ENCODE data around the gene SCIN. TPM values are rescaled to one million over a fixed set of nuclear protein-coding genes. Genes with fewer than 3 reads are reported as not detected.
A peak's percentile ranks its signal among the peaks of the same experiment; 100 is the strongest.
"Not testable (repeated sequence)": the region's sequence is repeated elsewhere in the genome, so short reads cannot be mapped to it uniquely, and the experiment has no call there.

SCIN gene
- total and polyA plus RNA-seq, 9 donors: 0.27 to 0.84 (median 0.36) TPM

GRCh38 chr7:12684733-12685132 is 114.2 kb downstream of the SCIN start:
- Histone ChIP-seq H3K4me1 (ENCODE audit: control insufficient read depth, insufficient read depth, low read length) (peaks cover 3% of the 10 kb centered on the region), H3K27ac (ENCODE audit: low read length) (no peak overlapping the region), H3K9me3 (replicated peaks; ENCODE audit: control insufficient read depth, low read depth, low read length) (no peaks in the 10 kb centered on the region), H3K36me3 (ENCODE audit: control insufficient read depth, insufficient read depth, low read length) (no peaks in the 10 kb centered on the region), H3K27me3 (ENCODE audit: control insufficient read depth, insufficient read depth, low read length) (no peaks in the 10 kb centered on the region), H3K4me3 (ENCODE audit: low read length) (no peak overlapping the region)
- whole genome bisulfite sequencing (ENCODE audit: insufficient coverage): 90% methylated on average over 13 of the region's 19 CpGs
- no peak for DNase-seq

- H3K9me3 ChIP-seq (replicated peaks; ENCODE audit: control insufficient read depth, low read depth, low read length): no peaks in the 10 kb centered on the region
- H3K27ac ChIP-seq (ENCODE audit: low read length): no peak overlapping the region
- no peaks in the 10 kb centered on the region for H3K27me3 ChIP-seq (ENCODE audit: control insufficient read depth, insufficient read depth, low read length)
- H3K36me3 ChIP-seq (ENCODE audit: control insufficient read depth, insufficient read depth, low read length): no peaks in the 10 kb centered on the region
- WGBS (ENCODE audit: insufficient coverage): 89% methylated on average over 5 of the region's 13 CpGs
- H3K4me1 ChIP-seq (ENCODE audit: control insufficient read depth, insufficient read depth, low read length): peaks cover 3% of the 10 kb centered on the region
- DNase-seq: peak; percentile 46
- no peak overlapping the region for H3K4me3 ChIP-seq (ENCODE audit: low read length)
Measured at GRCh38 chr7:12685550-12685949, 115.0 kb downstream of the SCIN start.

- DNase-seq: peak; percentile 92
- peak overlapping the region; percentile 90 for H3K27ac ChIP-seq (ENCODE audit: low read length)
- no peaks in the 10 kb centered on the region for H3K27me3 ChIP-seq (ENCODE audit: control insufficient read depth, insufficient read depth, low read length)
- H3K9me3 ChIP-seq (replicated peaks; ENCODE audit: control insufficient read depth, low read depth, low read length): no peaks in the 10 kb centered on the region
- H3K4me1 ChIP-seq (ENCODE audit: control insufficient read depth, insufficient read depth, low read length): peaks cover 3% of the 10 kb centered on the region
- no peaks in the 10 kb centered on the region for H3K36me3 ChIP-seq (ENCODE audit: control insufficient read depth, insufficient read depth, low read length)
- H3K4me3 ChIP-seq (ENCODE audit: low read length): peak overlapping the region; percentile 90
- WGBS (ENCODE audit: insufficient coverage): 8% methylated on average over 54 of the region's 54 CpGs
Measured at GRCh38 chr7:12686234-12686890, 115.8 kb downstream of the SCIN start.

GRCh38 chr7:12686891-12687717 is 116.6 kb downstream of the SCIN start, which contains the start of gene ARL4A:
Gene ARL4A (plus strand): TSS chr7:12687633. CDS start chr7:12688255, 622 bp downstream.
- peak within 1 kb of the TSS; percentile 90 for H3K27ac ChIP-seq (ENCODE audit: low read length)
- no peaks in the 10 kb centered on the region for H3K9me3 ChIP-seq (replicated peaks; ENCODE audit: control insufficient read depth, low read depth, low read length)
- H3K27me3 ChIP-seq (ENCODE audit: control insufficient read depth, insufficient read depth, low read length): no peaks in the 10 kb centered on the region
- under 1% methylated on average over 65 of the region's 73 CpGs for WGBS (ENCODE audit: insufficient coverage)
- DNase-seq: peak; percentile 99
- H3K36me3 ChIP-seq (ENCODE audit: control insufficient read depth, insufficient read depth, low read length): no peaks in the 10 kb centered on the region
- H3K4me3 ChIP-seq (ENCODE audit: low read length): peak within 1 kb of the TSS; percentile 90
- peaks cover 3% of the 10 kb centered on the region for H3K4me1 ChIP-seq (ENCODE audit: control insufficient read depth, insufficient read depth, low read length)

- Histone ChIP-seq H3K36me3 (ENCODE audit: control insufficient read depth, insufficient read depth, low read length) (no peaks in the 10 kb centered on the region), H3K4me1 (ENCODE audit: control insufficient read depth, insufficient read depth, low read length) (peaks cover 3% of the 10 kb centered on the region), H3K27me3 (ENCODE audit: control insufficient read depth, insufficient read depth, low read length) (no peaks in the 10 kb centered on the region), H3K4me3 (ENCODE audit: low read length) (peak overlapping the region; percentile 90), H3K9me3 (replicated peaks; ENCODE audit: control insufficient read depth, low read depth, low read length) (no peaks in the 10 kb centered on the region), H3K27ac (ENCODE audit: low read length) (peak overlapping the region; percentile 77)
- WGBS (ENCODE audit: insufficient coverage): 0% methylated on average over 2 of the region's 12 CpGs
- DNase-seq: no peak
Measured at GRCh38 chr7:12687718-12688171, 117.2 kb downstream of the SCIN start.

- H3K9me3 ChIP-seq (replicated peaks; ENCODE audit: control insufficient read depth, low read depth, low read length); H3K27me3 ChIP-seq (ENCODE audit: control insufficient read depth, insufficient read depth, low read length); H3K36me3 ChIP-seq (ENCODE audit: control insufficient read depth, insufficient read depth, low read length); H3K4me1 ChIP-seq (ENCODE audit: control insufficient read depth, insufficient read depth, low read length); DNase-seq; H3K27ac ChIP-seq (ENCODE audit: low read length): not testable (repeated sequence)
- no CpG with 5 or more reads among the region's 3 CpGs for WGBS (ENCODE audit: insufficient coverage)
- H3K4me3 ChIP-seq (ENCODE audit: low read length): peak overlapping the region; percentile 24
Measured at GRCh38 chr7:12688485-12689170, 118.1 kb downstream of the SCIN start.

- Histone ChIP-seq H3K27me3 (ENCODE audit: control insufficient read depth, insufficient read depth, low read length) (no peaks in the 10 kb centered on the region), H3K4me1 (ENCODE audit: control insufficient read depth, insufficient read depth, low read length) (peaks cover 3% of the 10 kb centered on the region), H3K9me3 (replicated peaks; ENCODE audit: control insufficient read depth, low read depth, low read length) (no peaks in the 10 kb centered on the region), H3K27ac (ENCODE audit: low read length) (no peak overlapping the region), H3K36me3 (ENCODE audit: control insufficient read depth, insufficient read depth, low read length) (no peaks in the 10 kb centered on the region), H3K4me3 (ENCODE audit: low read length) (peak overlapping the region; percentile 24)
- no CpG with 5 or more reads among the region's 2 CpGs for WGBS (ENCODE audit: insufficient coverage)
- no peak for DNase-seq
Measured at GRCh38 chr7:12689451-12689850, 118.9 kb downstream of the SCIN start.

- no peak overlapping the region for H3K4me3 ChIP-seq (ENCODE audit: low read length)
- no CpG with 5 or more reads among the region's 1 CpG for WGBS (ENCODE audit: insufficient coverage)
- H3K36me3 ChIP-seq (ENCODE audit: control insufficient read depth, insufficient read depth, low read length): no peaks in the 10 kb centered on the region
- H3K4me1 ChIP-seq (ENCODE audit: control insufficient read depth, insufficient read depth, low read length): peaks cover 3% of the 10 kb centered on the region
- no peak overlapping the region for H3K27ac ChIP-seq (ENCODE audit: low read length)
- no peaks in the 10 kb centered on the region for H3K9me3 ChIP-seq (replicated peaks; ENCODE audit: control insufficient read depth, low read depth, low read length)
- no peaks in the 10 kb centered on the region for H3K27me3 ChIP-seq (ENCODE audit: control insufficient read depth, insufficient read depth, low read length)
- DNase-seq: no peak
Measured at GRCh38 chr7:12690041-12690878, 119.7 kb downstream of the SCIN start.

GRCh38 chr7:12691388-12691787 is 120.9 kb downstream of the SCIN start:
- not testable (repeated sequence) for H3K4me3 ChIP-seq (ENCODE audit: low read length); H3K4me1 ChIP-seq (ENCODE audit: control insufficient read depth, insufficient read depth, low read length); H3K27ac ChIP-seq (ENCODE audit: low read length); H3K27me3 ChIP-seq (ENCODE audit: control insufficient read depth, insufficient read depth, low read length); H3K36me3 ChIP-seq (ENCODE audit: control insufficient read depth, insufficient read depth, low read length); H3K9me3 ChIP-seq (replicated peaks; ENCODE audit: control insufficient read depth, low read depth, low read length); DNase-seq
- no CpG with 5 or more reads among the region's 3 CpGs for WGBS (ENCODE audit: insufficient coverage)

Measured in muscle of leg (tissue), 11 donors.